ENCODE results near the gene KRT78.
"Not testable (repeated sequence)": the region's sequence is repeated elsewhere in the genome, so short reads cannot be mapped to it uniquely, and the experiment has no call there.

The KRT78 gene

DNA sequence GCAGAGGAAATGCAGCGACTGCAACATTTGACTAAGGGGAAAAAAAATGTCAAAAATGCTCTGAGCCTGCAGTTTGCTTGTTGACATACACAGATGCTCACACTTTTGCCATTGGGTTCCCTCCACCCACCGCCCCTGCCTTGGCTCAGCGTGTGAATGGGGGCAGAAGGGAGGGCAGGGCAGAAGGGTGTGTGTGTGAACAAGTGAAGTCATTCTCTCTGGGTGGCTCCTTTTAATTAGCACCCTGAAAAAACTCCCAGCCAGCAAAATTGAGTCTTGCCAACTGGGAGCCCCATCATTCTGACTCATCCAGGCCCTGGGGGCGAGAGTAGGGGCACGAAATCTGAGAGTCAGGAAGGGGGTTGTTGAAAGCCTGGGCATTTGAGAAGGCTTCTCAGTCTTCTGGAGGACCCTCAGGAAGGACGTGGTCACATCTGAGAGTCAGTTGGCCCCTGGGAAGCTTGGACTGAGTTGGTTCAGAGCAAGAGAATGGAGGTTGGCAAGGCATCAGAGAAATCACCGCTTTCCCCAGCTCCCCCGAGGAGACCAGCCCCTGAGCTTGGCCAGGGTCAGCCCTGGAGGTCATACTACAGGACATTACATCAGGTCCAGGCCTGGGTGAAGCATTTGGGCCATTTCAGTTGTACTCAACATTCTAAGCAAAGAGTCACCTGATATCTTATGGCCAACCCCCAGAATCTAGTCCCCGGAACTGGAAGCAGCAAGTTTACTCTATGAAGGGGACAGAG lies 22.7 kb upstream of the KRT78 start:
- no peak for DNase-seq (ENCODE audit: low spot score)

DNA sequence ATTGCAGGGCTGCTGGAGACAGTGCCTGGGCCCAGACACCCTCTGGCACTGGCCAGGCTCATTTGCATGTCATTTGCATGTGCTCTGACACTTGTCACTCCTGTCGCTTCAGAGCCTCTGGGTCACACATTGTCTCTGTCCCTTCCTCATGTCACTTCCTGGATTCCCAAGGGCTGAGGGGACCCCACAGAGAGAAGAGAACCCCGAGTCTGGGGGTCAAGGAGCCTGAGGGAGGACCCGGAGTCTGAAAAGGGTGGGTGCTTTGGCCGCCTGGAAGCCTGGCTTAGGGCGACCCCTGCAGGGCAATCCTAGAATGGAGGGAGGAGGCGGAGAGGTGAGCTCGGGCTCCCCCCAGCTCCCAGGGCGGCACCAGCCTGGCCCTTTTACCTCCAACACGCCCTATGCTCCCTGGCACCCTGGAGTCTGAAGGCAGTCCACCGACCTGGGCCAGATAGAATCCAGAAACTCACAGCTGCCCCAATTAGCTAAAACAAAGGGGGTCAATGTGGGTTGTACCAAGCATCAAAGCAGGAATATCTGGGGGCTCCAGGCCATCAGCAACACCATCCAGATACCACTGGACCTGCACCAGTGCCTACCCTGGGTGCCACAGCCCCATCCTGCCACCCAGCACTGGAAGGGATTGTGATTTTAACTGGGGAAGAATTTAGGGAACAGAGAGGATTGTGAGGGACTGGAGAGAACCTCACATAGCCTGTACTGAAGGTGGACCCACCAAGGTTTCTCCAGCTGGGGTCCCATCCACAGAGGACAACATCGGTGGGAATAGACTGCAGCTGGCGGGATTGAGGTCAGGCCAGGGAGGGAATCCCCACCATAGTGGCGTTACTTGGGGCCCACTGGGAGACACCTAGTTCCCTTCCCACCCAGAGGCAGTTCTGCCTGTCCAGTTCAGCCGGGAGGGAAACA lies 21.8 kb upstream of the KRT78 start:
- peak; percentile 41 for DNase-seq (ENCODE audit: low spot score)

DNA sequence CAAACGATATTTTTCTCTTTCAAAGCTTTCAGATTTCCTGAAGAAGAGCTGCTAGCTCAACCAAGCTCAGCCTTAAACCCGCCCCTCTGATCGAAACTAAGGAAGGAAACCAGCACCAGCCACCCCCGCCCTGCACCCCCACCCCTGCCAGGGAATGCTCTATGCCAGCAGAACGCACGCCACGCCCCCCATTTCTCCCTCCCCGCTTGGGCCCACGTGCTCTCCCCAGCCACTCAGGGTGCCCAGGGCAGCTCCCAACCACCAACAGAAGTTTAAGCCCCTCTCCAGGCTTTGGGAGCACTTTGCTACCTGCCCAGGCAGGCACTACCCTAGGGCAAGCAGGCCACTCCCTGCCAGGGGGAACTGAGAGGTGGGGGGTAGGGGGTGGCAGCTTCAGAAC lies 18.8 kb upstream of the KRT78 start:
- DNase-seq (ENCODE audit: low spot score): no peak

DNA sequence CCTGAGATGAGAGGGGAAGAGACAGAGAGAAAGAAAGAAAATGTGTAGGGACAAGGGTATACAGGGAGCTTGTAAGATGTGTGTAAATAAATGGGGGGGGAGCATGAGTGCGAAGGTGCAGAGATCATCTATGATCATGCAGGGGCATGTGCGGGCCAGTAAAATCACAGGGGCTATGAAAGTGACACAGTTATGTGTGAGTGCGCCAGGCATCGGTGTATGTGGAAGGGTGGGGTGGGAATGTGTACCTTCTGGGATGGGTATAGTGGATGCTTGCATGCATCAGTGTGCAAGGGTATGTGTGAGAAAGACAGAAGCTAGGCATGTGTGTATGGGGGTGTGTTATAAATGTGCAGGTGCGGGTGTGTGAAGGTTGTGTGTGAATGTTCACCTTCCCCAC lies 18.4 kb upstream of the KRT78 start:
- no peak for DNase-seq (ENCODE audit: low spot score)

DNA sequence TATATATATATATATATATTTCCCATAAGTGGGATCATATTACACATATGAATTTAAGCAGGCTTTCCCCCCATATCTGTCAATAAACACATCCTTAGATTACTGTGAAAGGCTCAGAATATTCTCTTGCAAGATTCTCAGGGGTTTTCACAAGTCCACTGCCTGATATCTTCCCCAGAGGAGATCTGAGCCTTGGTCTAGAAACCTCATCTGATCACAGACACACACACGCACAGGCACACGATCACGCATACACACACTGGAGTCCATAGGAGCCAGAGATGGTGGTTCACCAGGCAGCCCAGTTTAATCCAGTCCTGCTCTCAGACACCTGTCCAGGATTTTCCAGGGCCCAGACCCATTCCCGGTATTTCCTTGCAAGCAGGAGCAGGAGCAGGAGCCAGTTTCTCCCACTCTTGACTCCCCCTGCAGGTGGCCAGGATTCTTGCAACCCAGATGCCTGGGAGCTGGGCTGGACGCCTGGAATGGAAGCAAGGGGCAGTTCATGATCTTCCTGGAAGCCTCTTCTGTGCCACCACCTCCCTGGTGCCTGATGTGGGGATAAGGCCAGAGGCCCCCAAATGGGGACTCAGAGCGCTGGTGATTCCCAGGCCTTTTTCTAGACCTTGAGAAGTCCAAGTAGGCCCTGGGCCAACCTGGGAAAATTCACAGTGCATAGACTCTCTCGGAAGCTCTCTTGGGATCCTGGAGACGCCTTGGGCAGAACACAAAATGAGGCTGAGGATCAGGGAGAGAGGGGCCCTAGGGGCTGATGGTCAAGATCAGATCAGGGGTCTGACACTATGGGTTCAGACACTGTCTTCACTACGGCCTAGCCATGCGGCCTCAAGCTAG lies 16.5 kb upstream of the KRT78 start:
- DNase-seq (ENCODE audit: low spot score): peak; percentile 66

DNA sequence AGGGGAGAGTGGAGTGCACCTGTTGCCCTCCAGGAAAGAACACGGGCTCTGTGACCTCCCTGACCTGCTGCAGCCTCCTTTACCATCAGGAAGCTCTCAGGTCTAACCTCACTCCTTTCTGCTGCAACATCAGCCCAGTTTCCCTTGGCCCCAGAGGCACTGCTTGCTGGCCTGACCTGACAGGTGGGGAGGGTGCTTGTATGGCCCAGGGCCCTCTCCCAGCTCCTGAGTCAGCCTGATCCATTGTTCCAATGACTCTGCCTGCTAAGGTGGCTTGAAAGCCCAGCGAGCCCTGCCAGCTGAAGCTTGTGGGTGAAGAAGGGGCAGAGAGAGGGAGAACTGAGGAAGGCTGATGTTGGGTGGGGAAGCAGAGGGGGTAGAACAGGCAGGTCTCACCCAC lies 13.2 kb upstream of the KRT78 start:
- DNase-seq (ENCODE audit: low spot score): no peak

DNA sequence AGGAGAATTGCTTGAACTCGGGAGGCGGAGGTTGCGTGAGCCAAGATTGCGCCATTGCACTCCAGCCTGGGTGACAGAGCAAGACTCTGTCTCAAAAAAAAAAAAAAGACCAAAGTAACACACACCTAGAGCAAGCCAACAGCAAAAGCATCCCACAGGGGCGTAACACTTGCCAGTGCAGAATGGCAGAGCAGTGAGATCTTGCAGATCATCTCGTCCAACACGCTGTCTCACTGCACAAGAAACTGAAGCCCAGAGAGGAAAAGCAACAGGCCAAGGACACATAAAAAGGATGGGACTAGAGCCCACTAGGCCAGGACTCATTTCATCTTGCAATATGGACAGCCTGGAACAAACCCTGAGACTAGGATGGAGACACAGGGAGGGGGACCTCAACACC lies 12.7 kb upstream of the KRT78 start:
- no peak for DNase-seq (ENCODE audit: low spot score)

DNA sequence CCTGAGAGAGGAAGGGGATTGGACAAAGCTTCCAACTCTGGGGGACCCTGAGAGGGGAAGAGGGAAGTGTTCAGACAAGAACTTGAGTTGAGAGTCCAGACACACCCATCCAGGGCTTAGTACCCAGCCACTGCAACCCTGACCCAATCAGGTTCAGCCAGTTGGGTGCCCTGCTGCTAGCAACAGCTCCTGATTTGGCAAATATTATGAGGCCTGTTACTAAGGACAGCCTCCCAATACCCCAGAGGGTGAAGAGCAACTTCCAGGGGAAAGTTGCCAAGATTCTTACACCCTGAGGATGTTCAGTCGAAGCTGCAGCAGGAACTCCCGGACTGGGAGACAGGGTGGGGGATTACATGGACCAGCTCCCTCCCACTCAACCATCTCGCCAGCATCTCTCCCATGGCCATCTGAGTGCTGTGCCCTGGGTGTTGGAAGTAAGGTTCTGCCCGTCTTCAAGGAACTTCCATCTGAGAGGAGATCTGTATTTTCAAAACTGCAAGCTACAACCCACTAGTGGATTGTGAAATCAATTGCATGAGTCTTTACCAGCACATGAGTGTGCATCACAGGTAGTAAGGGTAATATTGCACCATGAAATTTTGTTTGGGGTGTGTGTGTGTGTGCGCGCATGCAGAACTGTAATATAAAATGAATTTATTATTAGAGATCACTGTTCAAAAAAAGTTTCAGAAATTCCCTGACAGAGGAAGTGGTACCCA lies 11.5 kb upstream of the KRT78 start:
- no peak for DNase-seq (ENCODE audit: low spot score)

DNA sequence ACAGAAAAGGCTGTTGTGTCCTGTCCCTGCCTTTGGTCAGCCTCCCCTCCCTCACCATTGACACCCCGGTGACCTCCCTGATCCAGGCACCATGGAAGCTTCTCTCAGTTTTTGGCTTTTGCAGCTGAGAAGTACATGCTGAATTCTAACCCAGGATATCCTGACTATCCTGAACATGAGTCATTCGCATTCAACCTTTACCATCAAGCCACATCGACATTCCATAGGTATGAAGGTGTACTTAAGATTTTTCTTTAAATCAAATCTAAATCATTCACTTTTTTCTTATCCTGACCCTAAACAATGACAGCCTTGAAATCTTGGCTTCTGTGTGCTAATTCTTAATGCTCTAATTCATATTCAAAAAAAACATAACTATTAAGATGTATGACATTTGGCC lies 8.7 kb upstream of the KRT78 start:
- DNase-seq (ENCODE audit: low spot score): no peak

DNA sequence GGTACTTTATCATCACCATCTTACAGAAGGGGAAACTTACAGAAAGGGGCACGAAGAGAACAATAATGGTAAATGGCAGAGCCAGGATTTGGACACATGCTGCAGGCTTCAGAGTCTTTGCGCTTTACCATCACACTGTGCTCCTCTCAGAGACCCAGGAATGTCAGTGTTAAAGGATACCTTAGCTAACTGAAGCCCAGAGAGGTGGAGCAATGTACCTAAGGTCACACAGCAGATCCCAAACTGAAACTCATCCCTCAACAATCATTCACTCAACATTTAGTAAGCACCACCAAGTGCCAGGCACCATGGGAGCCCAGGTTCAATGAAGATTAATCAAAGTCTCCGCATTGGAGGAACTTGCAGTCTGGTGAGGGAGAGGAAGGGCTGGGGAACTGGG lies 8.0 kb upstream of the KRT78 start:
- DNase-seq (ENCODE audit: low spot score): no peak

DNA sequence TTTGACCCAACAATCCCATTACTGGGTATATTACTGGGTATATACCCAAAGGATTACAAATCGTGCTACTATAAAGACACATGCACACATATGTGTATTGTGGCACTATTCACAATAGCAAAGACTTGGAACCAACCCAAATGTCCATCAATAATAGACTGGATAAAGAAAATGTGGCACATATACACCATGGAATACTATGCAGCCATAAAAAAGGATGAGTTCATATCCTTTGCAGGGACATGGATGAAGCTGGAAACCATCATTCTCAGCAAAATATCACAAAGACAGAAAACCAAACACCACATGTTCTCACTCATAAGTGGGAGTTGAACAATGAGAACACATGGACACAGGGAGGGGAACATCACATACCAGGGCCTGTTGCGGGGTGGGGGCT lies 7.3 kb upstream of the KRT78 start:
- not testable (repeated sequence) for DNase-seq (ENCODE audit: low spot score)

DNA sequence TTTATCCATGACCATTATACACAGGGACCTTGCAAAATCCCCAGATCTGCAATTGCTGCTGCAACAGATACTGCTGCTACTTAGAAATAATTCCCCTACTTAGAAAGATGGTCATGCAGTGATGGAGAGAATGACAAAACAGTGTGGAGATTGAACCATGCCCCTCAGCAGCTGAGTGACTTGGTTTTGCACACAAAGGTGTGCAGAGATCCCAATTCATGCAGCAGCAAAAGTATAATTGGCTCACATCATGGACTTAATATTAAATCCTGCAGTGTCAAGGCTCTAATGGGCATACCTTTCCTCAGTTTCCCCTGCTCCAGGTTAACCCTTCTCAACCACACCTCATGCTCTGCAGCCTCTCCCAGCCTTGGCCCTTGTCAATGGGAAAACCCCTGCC lies 3.0 kb upstream of the KRT78 start:
- DNase-seq (ENCODE audit: low spot score): no peak

DNA sequence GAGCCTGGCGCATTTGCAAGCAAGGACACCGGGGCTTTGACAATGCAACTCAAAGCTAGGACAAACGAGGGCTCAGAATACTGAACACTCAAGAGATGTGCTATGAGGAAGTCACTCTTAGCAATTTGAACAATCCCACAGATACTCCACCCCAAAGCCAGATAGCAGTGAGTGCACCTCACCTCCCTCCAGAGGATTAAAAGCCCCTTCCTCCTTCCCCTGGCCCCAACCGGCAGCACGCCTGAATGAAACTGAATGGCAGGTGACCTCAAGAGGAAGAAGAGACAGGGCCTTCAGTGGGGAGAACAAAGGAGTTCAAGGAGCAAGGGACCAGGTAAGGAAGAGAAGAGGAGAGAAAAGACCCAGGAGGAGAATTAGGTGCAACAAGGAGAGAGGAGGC lies 1.9 kb upstream of the KRT78 start:
- no peak for DNase-seq (ENCODE audit: low spot score)

DNA sequence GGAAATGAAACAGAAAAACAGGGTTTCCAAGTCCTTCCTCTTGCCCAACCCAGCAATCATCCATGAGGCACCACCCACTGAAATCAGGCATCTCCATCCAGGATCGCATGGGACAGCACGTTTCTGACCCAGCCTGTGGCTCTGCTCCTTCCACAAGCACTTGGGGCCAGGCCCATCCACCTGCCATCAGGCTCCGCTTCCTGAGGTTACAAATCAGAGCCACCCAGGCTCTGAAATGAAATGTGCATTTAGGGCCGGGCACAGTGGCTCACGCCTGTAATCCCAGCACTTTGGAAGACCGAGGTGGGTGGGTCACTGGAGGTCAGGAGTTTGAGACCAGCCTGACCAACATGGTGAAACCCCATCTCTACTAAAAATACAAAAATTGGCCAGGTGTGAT lies 717 bp upstream of the KRT78 start:
- no peak for DNase-seq (ENCODE audit: low spot score)

DNA sequence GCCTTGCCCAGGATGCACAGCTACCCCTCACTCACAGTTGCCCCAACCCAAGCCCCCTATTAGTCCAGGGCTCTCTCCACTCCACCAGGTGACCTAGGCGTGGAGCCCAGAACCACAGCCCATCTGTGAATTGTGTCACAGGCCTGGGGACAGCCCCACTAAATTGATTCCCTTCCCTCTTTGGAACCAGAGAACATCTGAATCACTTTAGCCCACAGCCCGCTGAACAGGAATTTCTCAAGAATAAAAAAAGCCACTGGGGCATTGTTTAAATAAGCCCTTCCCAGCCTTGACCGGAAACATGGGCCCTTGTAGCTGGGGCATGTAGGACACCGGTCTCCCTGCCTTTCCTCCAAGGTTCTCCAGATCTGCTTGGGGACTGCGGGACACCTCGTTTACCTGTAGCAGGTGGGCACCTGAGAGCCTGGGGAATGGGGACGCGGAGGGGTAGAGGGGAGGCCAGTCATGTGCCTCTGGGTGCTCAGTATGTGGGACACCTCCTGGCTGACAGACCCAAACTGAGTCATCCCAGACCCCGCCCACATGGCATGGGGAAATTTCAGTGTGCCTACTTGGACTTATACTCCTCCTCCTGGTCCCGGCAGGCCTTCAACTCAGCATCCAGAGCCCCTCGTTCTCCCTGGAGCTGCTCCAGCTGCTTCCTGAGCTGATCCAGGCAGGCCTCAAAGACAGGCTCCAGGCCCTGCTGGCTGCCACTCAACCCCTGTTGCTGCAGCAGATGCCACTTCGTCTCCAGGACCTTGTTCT lies 1.3 kb downstream of the KRT78 start:
- no peak for DNase-seq (ENCODE audit: low spot score)

DNA sequence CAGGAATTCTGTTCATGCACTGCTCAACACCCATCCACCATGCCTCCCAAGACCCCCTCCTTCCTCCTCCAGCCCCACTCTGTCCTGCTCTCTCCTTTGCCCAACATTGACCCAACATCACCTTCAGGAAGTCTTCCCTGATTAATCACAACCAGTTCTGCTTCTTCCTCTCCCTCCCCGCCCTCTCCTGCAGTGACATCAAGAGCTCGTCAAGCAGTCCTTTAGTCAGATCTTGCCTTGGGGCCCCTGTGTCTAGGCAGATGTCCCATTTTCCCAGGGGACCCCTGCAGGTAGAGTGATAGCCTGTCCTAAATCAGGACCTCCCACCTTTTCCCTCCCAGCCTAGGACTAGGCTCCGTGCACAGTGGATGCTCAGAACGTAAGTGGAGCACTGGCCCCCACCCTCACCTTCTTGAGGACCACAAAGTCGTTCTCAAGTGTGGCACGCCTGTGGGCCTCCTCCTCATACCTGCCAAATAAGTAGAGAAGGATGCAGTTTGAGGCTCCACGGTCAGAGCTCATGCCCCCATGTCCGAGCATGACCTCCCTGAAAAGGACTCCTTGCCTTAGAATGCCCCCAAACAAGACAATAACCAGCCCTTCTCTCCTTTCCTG lies 2.3 kb downstream of the KRT78 start:
- no peak for DNase-seq (ENCODE audit: low spot score)

DNA sequence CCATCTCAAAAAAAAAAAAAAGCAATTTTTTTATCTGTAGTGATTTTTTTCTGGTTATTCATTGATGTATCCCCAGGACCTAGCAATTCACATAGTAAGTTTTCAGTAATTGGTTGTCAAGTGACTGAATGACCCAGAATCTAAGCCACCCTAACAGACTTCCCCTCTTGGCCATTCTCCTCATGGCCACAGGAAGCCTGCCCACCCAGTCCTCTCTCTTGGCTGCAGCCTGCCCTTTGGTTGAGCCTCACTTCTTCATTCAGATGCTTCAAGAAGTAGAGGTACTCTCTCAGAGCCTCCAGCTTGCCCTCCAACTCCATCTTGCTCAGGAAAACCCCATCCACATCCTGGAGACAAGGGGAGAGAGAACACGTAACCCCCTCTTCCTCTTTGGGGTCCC lies 2.8 kb downstream of the KRT78 start:
- DNase-seq (ENCODE audit: low spot score): no peak

DNA sequence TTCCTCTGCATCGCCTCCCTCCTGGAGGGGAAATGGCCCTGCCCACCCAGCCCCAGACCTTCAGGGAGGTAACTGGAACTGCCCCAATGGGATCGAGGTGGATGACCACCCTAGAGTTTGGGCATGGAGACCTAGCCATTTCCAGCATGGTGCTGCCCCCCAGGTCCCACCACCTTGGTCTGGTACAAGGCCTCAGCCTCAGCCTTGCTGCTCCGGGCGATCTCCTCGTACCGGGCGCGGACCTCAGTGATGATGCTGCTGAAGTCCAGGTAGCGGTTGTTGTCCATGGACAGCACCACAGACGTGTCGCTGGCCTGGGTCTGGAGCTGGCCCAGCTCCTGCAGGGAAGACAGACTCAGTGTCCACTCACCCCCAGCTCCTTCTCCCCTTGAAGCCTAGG lies 4.4 kb downstream of the KRT78 start:
- DNase-seq (ENCODE audit: low spot score): no peak

DNA sequence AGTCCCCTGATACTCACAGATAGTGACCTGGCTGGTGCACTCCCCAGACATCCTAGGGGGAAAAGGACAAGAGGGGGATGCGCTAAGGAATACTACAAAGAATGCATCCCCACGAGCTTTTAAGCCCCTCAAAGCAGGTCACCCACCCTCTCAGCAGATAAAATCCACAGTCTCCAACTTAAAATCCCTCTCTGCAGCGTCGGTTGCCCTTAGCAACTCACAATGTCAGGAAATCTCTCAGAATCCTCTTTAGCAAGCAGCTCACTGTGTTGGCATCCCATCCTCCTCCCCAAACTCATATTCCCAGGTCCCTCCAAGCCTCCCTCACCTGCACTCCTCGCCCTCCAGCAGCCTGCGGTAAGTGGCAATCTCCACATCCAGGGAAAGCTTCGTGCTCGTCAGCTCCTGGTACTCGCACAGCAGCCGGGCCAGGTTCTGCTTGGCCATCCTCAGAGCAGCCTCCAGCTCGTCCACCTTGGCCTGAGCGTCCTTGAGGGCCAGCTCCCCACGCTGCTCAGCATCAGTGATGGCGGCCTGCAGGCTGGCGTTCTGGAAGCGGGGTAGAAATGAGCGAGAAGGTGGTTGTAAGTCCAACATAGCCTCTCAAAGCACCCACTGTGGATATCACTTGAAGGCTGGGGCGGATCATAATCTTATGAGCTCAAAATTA lies 9.2 kb downstream of the KRT78 start:
- DNase-seq (ENCODE audit: low spot score): no peak
